ENCODE data around the gene BEX3.

GRCh38 chrX:103413705-103414387 is 37.5 kb downstream of the BEX3 start:
- TF ChIP-seq OSR2 (tag by site-specific recombination; IDR thresholded peaks at IDR 0.05) (no peak), ZNF837 (tag by site-specific recombination; IDR thresholded peaks at IDR 0.05) (no peak)

Measured in HEK293 (cell line).